IMR-90 (cell line): Measurements from ENCODE around the gene LINGO4. TPM values are rescaled to one million over a fixed set of nuclear protein-coding genes. Genes with fewer than 3 reads are reported as not detected.

Experiments
- ATAC-seq: fragments of 200-7000 bp; cut with Tn5 transposase; 2 replicates; pipeline ENCODE4 v1.9.1; 2020; ENCODE audit warnings: low read depth, mild to moderate bottlenecking, moderate library complexity
- BruUV-seq: library from RNA; stranded (reverse); fragments of 400-500 nt; replicated peaks from 2 replicates; lab custom pipeline; 2021; lab: Mats Ljungman, UMichigan
- CTCF ChIA-PET: fragments of 300-600 bp; formaldehyde crosslinking; extraction: SDS; loops from one replicate; lab custom pipeline; 2021; ENCODE audit warnings: antibody characterized with exemption; lab: Yijun Ruan, JAX
- POLR2A ChIA-PET: fragments of 300-600 bp; sonication (Branson Sonifier 250); formaldehyde crosslinking; loops from one replicate; lab custom pipeline; 2022; ENCODE audit warnings: antibody characterized with exemption; ENCODE audit not compliant: unreplicated experiment; lab: Charles Lee
- DNase-seq: peaks from one replicate; pipeline ENCODE4 v3.0.0; 2013
- H2AFZ ChIP-seq: replicated peaks from 2 replicates; pipeline ENCODE3; 2013; ENCODE audit warnings: low read length, mild to moderate bottlenecking; ENCODE audit not compliant: poor library complexity
- H2AK5ac ChIP-seq: 2 replicates; pipeline ENCODE4 v1.6.1; 2013; ENCODE audit warnings: low read depth, low read length, inconsistent platforms
- H2AK9ac ChIP-seq: replicated peaks from 2 replicates; pipeline ENCODE3; 2013; ENCODE audit warnings: mild to moderate bottlenecking, low read depth, low read length, moderate library complexity; ENCODE audit not compliant: poor library complexity
- H2BK120ac ChIP-seq: 2 replicates; pipeline ENCODE4 v1.6.1; 2013; ENCODE audit warnings: low read depth, low read length, inconsistent platforms
- H2BK15ac ChIP-seq: 3 replicates; pipeline ENCODE4 v1.6.1; 2013; ENCODE audit warnings: low read depth, low read length, inconsistent platforms
- H2BK20ac ChIP-seq: 2 replicates; pipeline ENCODE4 v1.6.1; 2013; ENCODE audit warnings: low read depth, mild to moderate bottlenecking, inconsistent platforms, low read length, moderate library complexity
- H2BK5ac ChIP-seq: 2 replicates; pipeline ENCODE4 v1.6.1; 2013; ENCODE audit warnings: mild to moderate bottlenecking, low read depth, low read length, inconsistent platforms; ENCODE audit not compliant: poor library complexity, severe bottlenecking
- H3K14ac ChIP-seq: replicated peaks from 2 replicates; pipeline ENCODE4 v1.6.1; 2013; ENCODE audit warnings: low read depth, low read length, inconsistent platforms
- H3K18ac ChIP-seq: 2 replicates; pipeline ENCODE4 v1.6.1; 2013; ENCODE audit warnings: low read depth, low read length, control low read depth
- H3K23ac ChIP-seq: 2 replicates; pipeline ENCODE4 v1.6.1; 2013; ENCODE audit warnings: low read depth, low read length, inconsistent platforms
- H3K27ac ChIP-seq: 2 replicates; pipeline ENCODE4 v1.5.1; 2013; ENCODE audit warnings: mild to moderate bottlenecking, control low read depth, low read length; ENCODE audit not compliant: insufficient read depth
- H3K27me3 ChIP-seq: 2 replicates; pipeline ENCODE4 v1.6.1; 2013; ENCODE audit warnings: low read length; ENCODE audit not compliant: control insufficient read depth, insufficient read depth
- H3K36me3 ChIP-seq: 2 replicates; pipeline ENCODE4 v1.6.1; 2013; ENCODE audit warnings: low read length, mixed read lengths; ENCODE audit not compliant: control insufficient read depth, insufficient read depth
- H3K4ac ChIP-seq: 2 replicates; pipeline ENCODE4 v1.6.1; 2013; ENCODE audit warnings: low read depth, low read length, inconsistent platforms
- H3K4me1 ChIP-seq: 2 replicates; pipeline ENCODE4 v1.6.1; 2013; ENCODE audit warnings: low read length, mixed read lengths; ENCODE audit not compliant: control insufficient read depth, insufficient read depth
- H3K4me2 ChIP-seq: 2 replicates; pipeline ENCODE4 v1.6.1; 2013; ENCODE audit warnings: low read depth, mild to moderate bottlenecking, control low read depth, low read length, moderate library complexity
- H3K4me3 ChIP-seq: 2 replicates; pipeline ENCODE4 v1.5.1; 2013; ENCODE audit warnings: low read depth, mild to moderate bottlenecking, control low read depth, low read length, moderate library complexity; ENCODE audit not compliant: insufficient read depth
- H3K56ac ChIP-seq: 2 replicates; pipeline ENCODE4 v1.6.1; 2013; ENCODE audit warnings: low read length, inconsistent platforms; ENCODE audit not compliant: insufficient read depth; ENCODE audit errors: extremely low read depth
- H3K79me1 ChIP-seq, 2 experiments: 2 replicates each; pipeline ENCODE4 v1.6.1; 2013; ENCODE audit warnings: low read length in 2 of 2, inconsistent platforms in 1 of 2, low read depth in 1 of 2
- H3K9ac ChIP-seq: 2 replicates; pipeline ENCODE4 v1.6.1; 2013; ENCODE audit warnings: low read depth, low read length, control low read depth
- H3K9me1 ChIP-seq: 2 replicates; pipeline ENCODE4 v1.6.1; 2013; ENCODE audit warnings: low read length, inconsistent platforms; ENCODE audit not compliant: insufficient read depth
- H3K9me3 ChIP-seq: 2 replicates; pipeline ENCODE4 v1.6.1; 2013; ENCODE audit warnings: low read length; ENCODE audit not compliant: control insufficient read depth, insufficient read depth
- H4K20me1 ChIP-seq: 2 replicates; pipeline ENCODE4 v1.6.1; 2013; ENCODE audit warnings: low read length, inconsistent platforms; ENCODE audit not compliant: insufficient read depth
- H4K5ac ChIP-seq: 2 replicates; pipeline ENCODE4 v1.6.1; 2013; ENCODE audit warnings: mild to moderate bottlenecking, low read depth, low read length, control low read depth
- H4K8ac ChIP-seq, 2 experiments: 2 replicates each; pipeline ENCODE4 v1.6.1; 2013; ENCODE audit warnings: low read depth in 2 of 2, low read length in 2 of 2, control low read depth in 1 of 2, inconsistent platforms in 1 of 2
- H4K91ac ChIP-seq: 2 replicates; pipeline ENCODE4 v1.6.1; 2013; ENCODE audit warnings: low read depth, low read length, inconsistent platforms; ENCODE audit not compliant: insufficient read depth
- BHLHE40 ChIP-seq: fragments of 150-350 bp; IDR thresholded peaks from 2 replicates; pipeline ENCODE4 v1.6.1; 2016; ENCODE audit warnings: mild to moderate bottlenecking, low read depth, low read length
- CEBPB ChIP-seq: IDR thresholded peaks from 2 replicates; pipeline ENCODE4 v1.6.1; 2012; ENCODE audit warnings: low read depth, low read length, improper control_type of control experiment
- CHD1 ChIP-seq: IDR thresholded peaks from 2 replicates; pipeline ENCODE4 v1.6.1; 2012; ENCODE audit warnings: low read depth, low read length, improper control_type of control experiment
- MAZ ChIP-seq: IDR thresholded peaks from 2 replicates; pipeline ENCODE4 v1.6.1; 2012; ENCODE audit warnings: low read depth, mild to moderate bottlenecking, low read length, improper control_type of control experiment, moderate library complexity, borderline replicate concordance
- MXI1 ChIP-seq: IDR thresholded peaks from 2 replicates; pipeline ENCODE4 v1.6.1; 2012; ENCODE audit warnings: low read depth, mild to moderate bottlenecking, low read length, moderate library complexity, borderline replicate concordance
- NFE2L2 ChIP-seq: fragments of 150-350 bp; IDR thresholded peaks from 2 replicates; pipeline ENCODE4 v1.6.1; 2016; ENCODE audit warnings: low read depth, mild to moderate bottlenecking, low read length
- POLR2A ChIP-seq: IDR thresholded peaks from 2 replicates; pipeline ENCODE4 v1.6.1; 2012; ENCODE audit warnings: mild to moderate bottlenecking, low read depth, low read length
- RCOR1 ChIP-seq: IDR thresholded peaks from 2 replicates; pipeline ENCODE4 v1.6.1; 2012; ENCODE audit warnings: mild to moderate bottlenecking, low read length, improper control_type of control experiment; ENCODE audit not compliant: insufficient replicate concordance
- RFX5 ChIP-seq: IDR thresholded peaks from 2 replicates; pipeline ENCODE4 v1.8.0; 2012; ENCODE audit warnings: low read depth, mild to moderate bottlenecking, low read length, moderate library complexity
- SMC3 ChIP-seq: fragments of 150-350 bp; IDR thresholded peaks from 2 replicates; pipeline ENCODE4 v1.6.1; 2016; ENCODE audit warnings: low read depth, mild to moderate bottlenecking, antibody characterized with exemption, low read length, moderate library complexity
- WGBS, 2 experiments: methylation state at CpG; one replicate each; pipeline versions ENCODE4 v1.1.5 to v1.1.7; 2013; ENCODE audit warnings: missing lambda C conversion rate in 2 of 2; ENCODE audit not compliant: insufficient read length in 1 of 2; ENCODE audit errors: extremely low coverage in 2 of 2; 5-methylcytosine and 5-hydroxymethylcytosine counted together
- dilution Hi-C: fragments of 300-500 bp; cut with HindIII; formaldehyde crosslinking; loops from one replicate; pipeline ENCODE4 v1.14.3; 2018; ENCODE audit warnings: low sequenced_read_pairs; ENCODE audit not compliant: unreplicated experiment
- in situ Hi-C: fragments of 300-500 bp; cut with MboI; formaldehyde crosslinking; loops from 3 replicates; pipeline ENCODE4 v1.14.3; 2019; ENCODE audit warnings: low sequenced_read_pairs, inconsistent platforms, mixed read lengths
- intact Hi-C: fragments of 100-400 bp; cut with micrococcal nuclease; formaldehyde crosslinking; loops from 2 replicates; pipeline ENCODE4 v1.10.0; 2022
- polyA plus RNA-seq, 3 experiments: library from polyadenylated mRNA; depleted of rRNA; stranded (reverse); fragments of >200 nt; gene quantifications; 2 replicates each; pipeline ENCODE4 v1.2.3, GENCODE V29; 2012; ENCODE audit warnings: low replicate concordance in 1 of 3
- total RNA-seq: library from RNA; depleted of rRNA; stranded (reverse); fragments of >200 nt; gene quantifications from 2 replicates; pipeline ENCODE4 v1.2.3, GENCODE V29; 2012
- TF ChIP-seq, protein P1 (sequence below): fragments of 150-350 bp; IDR thresholded peaks from 2 replicates; pipeline ENCODE4 v1.6.1; 2016; ENCODE audit warnings: low read depth, mild to moderate bottlenecking, low read length, moderate library complexity, borderline replicate concordance
- TF ChIP-seq, protein P2 (sequence below): conservative IDR thresholded peaks from 2 replicates; pipeline ENCODE4 v1.5.1; 2012; ENCODE audit warnings: mild to moderate bottlenecking, low read depth, low read length, improper control_type of control experiment
- TF ChIP-seq, protein P3 (sequence below): fragments of 150-350 bp; IDR thresholded peaks from 2 replicates; pipeline ENCODE4 v1.6.1; 2017; ENCODE audit warnings: mild to moderate bottlenecking, antibody characterized with exemption, low read length, low read depth

Gene LINGO4
- total and polyA plus RNA-seq, 2 of the 4 experiments (the other 2 are of a cell fraction), result not detected

DNA sequence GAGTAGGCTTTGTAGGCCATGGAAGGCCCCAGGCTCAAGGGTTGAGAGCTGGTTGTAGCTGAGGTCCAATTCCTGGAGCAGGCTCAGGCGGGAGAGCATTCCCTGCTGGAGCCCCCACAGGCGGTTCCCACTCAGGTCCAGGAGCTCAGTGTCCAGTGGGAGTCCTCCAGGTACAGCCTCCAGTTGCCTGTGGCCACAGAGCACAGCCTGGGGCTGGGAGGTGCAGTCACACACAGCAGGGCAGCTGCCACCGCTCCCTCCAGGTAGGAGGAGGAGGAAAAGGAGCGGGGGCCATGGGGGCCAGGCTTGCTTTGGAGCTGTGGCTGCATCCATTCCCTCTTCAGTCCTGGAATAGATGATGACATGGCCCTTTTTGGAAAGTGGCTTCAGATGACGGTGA is 2.8 kb downstream of the LINGO4 start:
- Histone ChIP-seq H2AFZ (no peak overlapping the region), H2BK5ac (no peak overlapping the region), H3K27me3 (peaks cover 86% of the 10 kb centered on the region), H3K4me1 (no peaks in the 10 kb centered on the region), H3K4me2 (no peak overlapping the region), H4K91ac (no peak overlapping the region), H3K9me1 (no peaks in the 10 kb centered on the region), H4K5ac (no peak overlapping the region), H2BK120ac (no peak overlapping the region), H4K8ac (no peak overlapping the region), H2BK15ac (no peak overlapping the region), H3K18ac (no peak overlapping the region), H2BK20ac (no peak overlapping the region), H3K79me1 (no peaks in the 10 kb centered on the region), H2AK5ac (no peak overlapping the region), H2AK9ac (no peak overlapping the region), H3K56ac (no peak overlapping the region), H3K36me3 (no peaks in the 10 kb centered on the region), H3K9ac (no peak overlapping the region), H3K14ac (no peak overlapping the region), H3K27ac (no peak overlapping the region), H4K20me1 (no peaks in the 10 kb centered on the region), H3K23ac (no peak overlapping the region), H3K4ac (no peak overlapping the region), H3K9me3 (no peaks in the 10 kb centered on the region), H3K4me3 (no peak overlapping the region)
- no TSS peak for BruUV-seq
- POLR2A ChIA-PET, result no interaction called here
- CTCF ChIA-PET, result no interaction called here
- dilution Hi-C loops, result no loop called here
- 70% methylated on average over 2 of the region's 5 CpGs; no CpG with 5 or more reads in 1 of the 2 experiments for WGBS, 2 experiments
- in situ Hi-C loops, result no loop called here
- ATAC-seq, result no peak
- no peak for DNase-seq
- intact Hi-C loops, result no loop called here
- TF ChIP-seq POLR2A (no peak), NFE2L2 (no peak), RCOR1 (no peak), BHLHE40 (no peak), CHD1 (no peak), MAZ (no peak), CEBPB (no peak), RFX5 (no peak), MXI1 (no peak), SMC3 (no peak)
- TF ChIP-seq, protein P1, sequence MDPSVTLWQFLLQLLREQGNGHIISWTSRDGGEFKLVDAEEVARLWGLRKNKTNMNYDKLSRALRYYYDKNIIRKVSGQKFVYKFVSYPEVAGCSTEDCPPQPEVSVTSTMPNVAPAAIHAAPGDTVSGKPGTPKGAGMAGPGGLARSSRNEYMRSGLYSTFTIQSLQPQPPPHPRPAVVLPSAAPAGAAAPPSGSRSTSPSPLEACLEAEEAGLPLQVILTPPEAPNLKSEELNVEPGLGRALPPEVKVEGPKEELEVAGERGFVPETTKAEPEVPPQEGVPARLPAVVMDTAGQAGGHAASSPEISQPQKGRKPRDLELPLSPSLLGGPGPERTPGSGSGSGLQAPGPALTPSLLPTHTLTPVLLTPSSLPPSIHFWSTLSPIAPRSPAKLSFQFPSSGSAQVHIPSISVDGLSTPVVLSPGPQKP, result no peak
- TF ChIP-seq, protein P2, sequence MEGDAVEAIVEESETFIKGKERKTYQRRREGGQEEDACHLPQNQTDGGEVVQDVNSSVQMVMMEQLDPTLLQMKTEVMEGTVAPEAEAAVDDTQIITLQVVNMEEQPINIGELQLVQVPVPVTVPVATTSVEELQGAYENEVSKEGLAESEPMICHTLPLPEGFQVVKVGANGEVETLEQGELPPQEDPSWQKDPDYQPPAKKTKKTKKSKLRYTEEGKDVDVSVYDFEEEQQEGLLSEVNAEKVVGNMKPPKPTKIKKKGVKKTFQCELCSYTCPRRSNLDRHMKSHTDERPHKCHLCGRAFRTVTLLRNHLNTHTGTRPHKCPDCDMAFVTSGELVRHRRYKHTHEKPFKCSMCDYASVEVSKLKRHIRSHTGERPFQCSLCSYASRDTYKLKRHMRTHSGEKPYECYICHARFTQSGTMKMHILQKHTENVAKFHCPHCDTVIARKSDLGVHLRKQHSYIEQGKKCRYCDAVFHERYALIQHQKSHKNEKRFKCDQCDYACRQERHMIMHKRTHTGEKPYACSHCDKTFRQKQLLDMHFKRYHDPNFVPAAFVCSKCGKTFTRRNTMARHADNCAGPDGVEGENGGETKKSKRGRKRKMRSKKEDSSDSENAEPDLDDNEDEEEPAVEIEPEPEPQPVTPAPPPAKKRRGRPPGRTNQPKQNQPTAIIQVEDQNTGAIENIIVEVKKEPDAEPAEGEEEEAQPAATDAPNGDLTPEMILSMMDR, result no peak
- TF ChIP-seq, protein P3, sequence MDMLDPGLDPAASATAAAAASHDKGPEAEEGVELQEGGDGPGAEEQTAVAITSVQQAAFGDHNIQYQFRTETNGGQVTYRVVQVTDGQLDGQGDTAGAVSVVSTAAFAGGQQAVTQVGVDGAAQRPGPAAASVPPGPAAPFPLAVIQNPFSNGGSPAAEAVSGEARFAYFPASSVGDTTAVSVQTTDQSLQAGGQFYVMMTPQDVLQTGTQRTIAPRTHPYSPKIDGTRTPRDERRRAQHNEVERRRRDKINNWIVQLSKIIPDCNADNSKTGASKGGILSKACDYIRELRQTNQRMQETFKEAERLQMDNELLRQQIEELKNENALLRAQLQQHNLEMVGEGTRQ, result no peak
